ENCODE data around the gene RHD. TPM values are rescaled to one million over a fixed set of nuclear protein-coding genes. Genes with fewer than 3 reads are reported as not detected.

The RHD gene
- total and polyA plus RNA-seq, 2 experiments from 2014 or later = 0.21 to 0.26 TPM

GRCh38 chr1:25338986-25339385 is 66.7 kb downstream of the RHD start:
- H3K79me2 ChIP-seq (replicated peaks; ENCODE audit: insufficient read depth) = peaks cover 52% of the 10 kb centered on the region
- DNase-seq (ENCODE audit: low spot score) = no peak
- peaks cover 8% of the 10 kb centered on the region for H3K27me3 Mint-ChIP-seq (ENCODE audit: insufficient read depth, low read depth, poor library complexity)
- H3K9me2 ChIP-seq (ENCODE audit: insufficient read depth) = no peaks in the 10 kb centered on the region
- H3F3A ChIP-seq (replicated peaks; ENCODE audit: low read depth) = peaks cover 3% of the 10 kb centered on the region
- peak overlapping the region; percentile 87; the same call in 1 of the 2 replicates for H3K27ac Mint-ChIP-seq
- H3K4me3 Mint-ChIP-seq = peak overlapping the region; percentile 88
- H3K27ac ChIP-seq (ENCODE audit: low read depth) = peak overlapping the region; percentile 98
- peaks cover 15% of the 10 kb centered on the region for H3K36me3 Mint-ChIP-seq (ENCODE audit: low read depth)
- peaks cover 15% of the 10 kb centered on the region for H4K20me1 ChIP-seq (replicated peaks; ENCODE audit: insufficient read depth)
- H3K9me3 Mint-ChIP-seq = no peaks in the 10 kb centered on the region
- no peaks in the 10 kb centered on the region for H3K27me3 ChIP-seq (ENCODE audit: insufficient read depth)
- H3K4me1 ChIP-seq (ENCODE audit: insufficient read depth) = peaks cover 10% of the 10 kb centered on the region
- TF ChIP-seq POLR2AphosphoS5 (IDR thresholded peaks at IDR 0.05; ENCODE audit: low read depth) (no peak), ZNF462 (CRISPR knock-in tag; IDR thresholded peaks at IDR 0.05) (no peak), CTCF (conservative IDR thresholded peaks at IDR 0.05; ENCODE audit: low read depth in 2 of 2) (no peak), ZNF114 (CRISPR knock-in tag; IDR thresholded peaks at IDR 0.05) (no peak), EZH2phosphoT487 (IDR thresholded peaks at IDR 0.05; ENCODE audit: unreplicated experiment) (no peak), CREB1 (CRISPR knock-in tag; IDR thresholded peaks at IDR 0.05; ENCODE audit: low read depth) (no peak), ETS1 (IDR thresholded peaks at IDR 0.05) (no peak), ZNF331 (CRISPR knock-in tag; IDR thresholded peaks at IDR 0.05; ENCODE audit: low read depth) (no peak), STAT1 (IDR thresholded peaks at IDR 0.05; ENCODE audit: unreplicated experiment) (no peak), NANOG (IDR thresholded peaks at IDR 0.05; ENCODE audit: borderline replicate concordance) (no peak), REST (IDR thresholded peaks at IDR 0.05; ENCODE audit: unreplicated experiment) (no peak), JUNB (IDR thresholded peaks at IDR 0.05; ENCODE audit: unreplicated experiment) (no peak), EZH2 (IDR thresholded peaks at IDR 0.05; ENCODE audit: low read depth, unreplicated experiment) (no peak)
- H3K4me1 Mint-ChIP-seq = peaks cover 19% of the 10 kb centered on the region
- H3K4me3 ChIP-seq = peak overlapping the region; percentile 98
- H3K4me2 ChIP-seq = peak overlapping the region; percentile 87
- H3K36me3 ChIP-seq (ENCODE audit: insufficient read depth) = no peaks in the 10 kb centered on the region
- ATAC-seq = no peak
- no peak overlapping the region for H2AFZ ChIP-seq

Measured in GM23338 (cell line).